GM19438 (cell line): ENCODE results near the gene RGPD4.
"Not testable (repeated sequence)": the region's sequence is repeated elsewhere in the genome, so short reads cannot be mapped to it uniquely, and the experiment has no call there.

ENCODE experiments used
- ATAC-seq: cut with Tn5 transposase; IDR thresholded peaks from one replicate; pipeline ENCODE4 v1.9.1; 2021; ENCODE audit warnings: low read depth; ENCODE audit not compliant: unreplicated experiment

Gene RGPD4

GRCh38 chr2:107826749-107827148, at the start of gene RGPD4:
Gene RGPD4, plus strand, starts transcription at chr2:107826892. Its CDS starts 122 bp downstream, at chr2:107827014.
- ATAC-seq = not testable (repeated sequence)

DNA sequence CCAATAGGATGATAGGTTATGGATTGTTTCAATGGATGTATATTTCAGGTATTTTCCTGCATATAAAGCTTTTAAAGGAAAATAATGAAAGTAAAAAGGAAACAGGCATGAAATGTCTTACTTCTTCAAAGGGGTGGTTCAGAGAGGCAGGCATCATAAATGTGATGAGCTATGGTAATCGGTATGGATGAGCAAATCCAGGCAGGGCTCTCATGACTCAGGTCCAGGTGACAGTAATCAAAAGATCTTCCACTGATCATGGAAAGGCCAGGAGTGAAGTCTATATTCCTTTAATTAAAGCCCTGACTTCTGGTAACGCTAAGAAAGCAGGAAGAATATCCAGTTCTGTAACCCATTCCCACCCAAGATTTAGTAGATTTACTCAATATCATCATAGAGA, 48.7 kb upstream of the RGPD4 start:
- no peak for ATAC-seq

DNA sequence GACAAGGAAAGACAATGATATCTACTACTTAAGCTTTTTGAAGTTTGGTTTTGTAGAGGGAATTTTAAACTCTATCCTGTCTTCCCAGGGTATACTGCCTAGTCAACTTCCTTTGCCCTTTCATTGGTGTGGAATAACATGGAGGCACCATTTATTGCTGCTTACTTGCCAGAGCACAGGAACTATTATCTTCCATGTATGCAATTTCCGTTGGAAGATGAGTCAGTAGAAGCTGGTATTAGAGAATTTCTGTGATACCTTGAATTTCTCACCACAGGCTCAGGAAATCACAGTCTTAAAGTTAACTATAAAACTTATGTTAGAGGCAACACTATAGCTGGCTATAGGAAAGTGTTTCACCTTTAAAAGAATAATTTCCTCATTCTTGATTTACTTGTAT, 40.9 kb upstream of the RGPD4 start:
- no peak for ATAC-seq

GRCh38 chr2:107790837-107791236, 35.9 kb upstream of the RGPD4 start:
- no peak for ATAC-seq

- no peak for ATAC-seq
Measured at GRCh38 chr2:107801498-107801897, 25.2 kb upstream of the RGPD4 start.

DNA sequence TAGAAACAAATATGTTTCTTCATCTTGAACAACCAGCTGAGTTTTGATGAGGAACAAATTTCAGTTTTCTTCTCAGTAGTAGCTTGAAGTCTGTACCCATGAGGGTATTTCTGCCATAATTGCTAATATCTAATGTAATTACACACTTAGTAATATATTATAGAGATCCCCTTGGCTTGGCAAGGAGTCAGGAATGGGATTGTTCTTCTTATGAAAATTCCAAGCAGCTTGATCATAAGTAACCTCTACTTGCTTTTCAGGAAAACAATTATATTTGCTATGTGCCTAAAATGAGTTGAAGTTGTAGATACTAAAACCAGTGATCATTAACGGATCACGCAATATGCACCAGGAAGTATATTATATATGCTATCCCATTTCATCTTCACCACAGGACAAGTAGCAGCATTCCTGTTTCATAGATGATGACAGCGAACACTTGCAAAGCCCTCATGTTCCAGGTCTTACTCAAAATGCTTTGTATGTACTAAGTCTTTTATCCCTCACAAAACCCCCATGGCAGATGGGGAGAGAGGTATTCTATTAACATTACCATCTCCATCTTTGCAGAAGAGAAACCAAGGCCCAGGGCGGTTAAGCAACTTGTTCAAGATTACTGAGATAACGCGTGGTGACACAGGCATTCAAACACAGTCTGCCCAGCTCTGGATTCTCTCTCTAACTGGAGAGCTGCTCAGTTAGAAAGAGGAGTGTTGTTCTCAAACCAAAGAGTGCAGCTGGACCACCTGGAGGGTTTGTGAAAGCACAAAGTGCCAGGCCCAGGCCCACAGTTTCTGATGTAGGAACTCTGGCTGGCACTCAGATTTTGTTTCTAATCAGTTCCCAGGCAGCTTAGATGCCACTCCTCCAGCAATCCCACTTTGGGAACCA, 21.8 kb upstream of the RGPD4 start:
- no peak for ATAC-seq

- ATAC-seq = no peak
Measured at GRCh38 chr2:107806901-107807300, 19.8 kb upstream of the RGPD4 start.

DNA sequence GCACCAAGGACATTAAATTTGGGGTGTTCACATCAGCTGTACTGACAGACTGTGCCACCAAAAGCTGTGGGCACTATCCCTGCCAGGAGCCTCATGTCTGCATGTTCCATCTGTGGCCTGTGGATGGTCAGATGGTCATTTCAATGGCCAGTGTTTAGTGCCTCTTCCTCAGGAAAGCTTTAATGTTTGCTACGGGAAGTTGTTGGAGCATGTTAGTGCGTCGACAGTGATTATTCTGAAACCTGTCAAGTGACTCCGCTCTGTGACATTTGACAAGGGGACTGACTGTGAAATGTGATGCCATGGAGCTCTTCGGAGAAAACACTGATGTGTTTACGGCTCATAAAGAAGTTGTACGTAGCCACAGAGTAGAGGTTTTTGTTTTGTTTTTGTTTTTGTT, 18.7 kb upstream of the RGPD4 start:
- ATAC-seq = no peak

DNA sequence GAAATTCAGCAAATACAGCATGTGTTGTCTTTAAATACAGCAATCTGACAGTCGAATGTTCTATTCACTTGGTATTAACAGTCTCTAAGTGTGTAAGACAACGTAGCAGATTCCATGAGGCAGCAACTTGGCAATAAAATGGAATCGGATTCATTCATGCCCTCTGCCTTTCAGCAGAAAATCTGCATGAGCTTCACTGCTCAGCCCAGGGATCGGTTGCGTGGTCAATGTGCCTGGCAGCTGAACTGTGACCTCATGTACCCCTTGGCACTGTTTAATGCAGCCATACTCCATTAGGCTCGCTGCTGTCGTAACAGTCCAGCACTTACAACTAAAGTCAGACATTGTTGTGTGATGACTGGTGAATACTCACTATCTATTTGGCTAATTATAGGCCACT, 17.7 kb upstream of the RGPD4 start:
- no peak for ATAC-seq

- no peak for ATAC-seq
Measured at GRCh38 chr2:107809835-107810234, 16.9 kb upstream of the RGPD4 start.

DNA sequence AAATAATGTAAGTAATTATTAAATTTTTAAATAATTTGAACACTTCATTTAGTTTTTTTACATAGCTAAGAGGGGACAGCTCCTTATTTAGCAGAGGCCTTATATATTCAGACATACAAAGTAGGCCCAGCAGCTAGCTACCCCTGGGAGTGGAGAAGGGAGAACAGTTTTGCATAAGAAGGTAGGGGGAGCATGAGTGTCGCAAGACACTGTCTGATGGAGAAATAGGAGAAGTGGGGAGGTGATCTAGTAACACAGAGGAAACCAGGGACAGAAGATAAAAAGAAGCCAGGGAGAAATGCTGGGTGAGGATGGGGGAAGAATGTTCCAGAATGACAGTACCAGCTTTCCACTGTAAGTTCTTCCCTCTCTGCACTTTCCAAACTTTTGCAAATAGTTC, 16.0 kb upstream of the RGPD4 start:
- ATAC-seq = no peak

DNA sequence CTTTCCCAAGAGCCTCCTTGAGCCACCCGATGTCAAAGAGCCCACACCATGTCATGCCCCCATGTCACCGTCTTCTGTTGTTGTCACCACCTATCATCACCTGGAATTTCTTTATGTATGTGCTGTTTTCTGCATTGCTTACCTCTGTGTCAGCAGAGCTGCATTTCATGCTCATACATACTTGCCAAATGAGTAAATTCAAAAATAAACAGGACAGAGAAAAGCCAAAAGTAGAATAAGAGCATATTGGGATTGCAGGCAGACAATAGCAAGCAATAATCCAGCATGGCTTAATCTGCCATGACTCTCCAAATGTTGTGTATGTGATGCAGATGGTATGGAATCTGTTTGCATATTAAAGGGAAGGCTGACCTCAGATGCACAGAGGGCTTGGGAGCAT, 15.3 kb upstream of the RGPD4 start:
- ATAC-seq = no peak

DNA sequence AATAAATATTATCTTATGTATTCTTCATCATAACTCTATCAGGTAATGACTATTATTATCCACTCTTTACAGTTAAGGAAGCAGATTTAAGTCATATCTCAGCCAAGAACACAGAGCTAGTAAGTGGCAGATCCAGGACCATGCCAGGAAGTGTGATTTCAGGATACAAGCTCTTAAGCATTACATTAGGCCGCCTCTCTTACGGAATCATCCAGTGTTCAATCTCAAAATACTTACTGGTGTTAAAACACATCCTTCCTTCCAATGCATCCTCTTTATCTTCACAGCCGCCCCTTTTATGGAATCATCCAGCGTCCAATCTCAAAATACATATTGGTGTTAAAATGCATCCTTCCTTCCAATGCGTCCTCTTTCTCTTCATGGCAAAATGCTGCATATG, 14.7 kb upstream of the RGPD4 start:
- no peak for ATAC-seq

DNA sequence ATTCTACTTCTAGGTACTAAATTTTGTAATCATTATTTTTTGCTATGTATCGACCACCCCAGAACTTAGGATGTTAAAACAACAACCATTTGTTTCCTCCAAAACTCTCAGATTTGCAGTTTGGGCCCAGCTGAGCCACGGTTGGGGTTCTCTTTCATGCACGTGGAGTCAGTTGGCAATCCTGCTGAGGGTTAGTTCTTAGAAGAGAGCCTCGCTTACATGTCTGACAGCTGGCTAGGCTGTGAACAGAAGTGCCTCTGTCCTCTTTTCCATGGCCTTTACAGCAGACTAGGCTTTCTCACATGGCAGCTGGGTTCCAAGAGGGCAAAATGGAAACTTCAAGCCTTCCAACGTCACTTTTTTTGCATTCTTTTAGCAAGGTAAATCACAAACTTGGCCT, 9.3 kb upstream of the RGPD4 start:
- ATAC-seq = no peak

DNA sequence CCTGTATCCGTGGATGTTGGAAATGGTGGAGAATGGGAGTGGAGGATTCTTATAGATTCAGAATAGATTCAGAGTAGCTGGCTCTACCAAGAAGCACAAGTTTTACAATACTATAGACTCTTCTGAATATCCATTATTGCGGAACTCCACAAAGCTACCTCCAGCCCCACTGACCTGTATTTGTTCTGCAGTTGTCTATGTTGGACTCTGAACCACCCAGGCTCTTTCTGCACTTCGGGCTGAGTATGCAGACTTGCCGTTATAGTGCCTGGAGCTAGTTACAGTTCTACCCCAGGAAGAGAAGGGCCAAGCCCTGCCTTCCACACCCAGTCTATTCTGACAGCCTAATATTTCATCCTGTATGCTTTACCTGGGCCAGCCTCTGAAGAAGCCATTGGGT, 4.4 kb upstream of the RGPD4 start:
- ATAC-seq = no peak

- ATAC-seq = no peak
Measured at GRCh38 chr2:107824451-107825205, 2.1 kb upstream of the RGPD4 start.

- no peak for ATAC-seq
Measured at GRCh38 chr2:107825206-107825563, 1.5 kb upstream of the RGPD4 start.

- ATAC-seq = not testable (repeated sequence)
Measured at GRCh38 chr2:107829514-107829913, 2.8 kb downstream of the RGPD4 start.

DNA sequence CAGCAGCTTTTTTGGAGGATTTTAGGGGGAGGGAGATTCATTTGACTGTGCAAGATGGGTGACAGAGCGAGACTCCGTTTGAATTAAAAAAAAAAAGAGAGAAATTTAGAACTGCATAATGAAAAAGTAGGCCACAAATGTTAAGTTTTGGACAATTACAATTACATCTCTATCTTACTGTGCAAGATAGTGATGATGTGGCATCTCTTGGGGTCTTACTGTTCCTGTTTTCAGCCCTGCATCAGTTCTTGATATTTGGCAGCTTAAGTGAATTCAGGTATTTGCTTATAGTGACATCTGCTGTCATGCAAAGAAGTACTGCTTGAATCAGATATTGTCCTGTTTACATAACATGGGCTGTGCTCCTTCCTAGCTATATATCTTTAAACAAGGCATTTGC, 6.5 kb downstream of the RGPD4 start:
- not testable (repeated sequence) for ATAC-seq

GRCh38 chr2:107833618-107834017, 6.9 kb downstream of the RGPD4 start:
- ATAC-seq = not testable (repeated sequence)

DNA sequence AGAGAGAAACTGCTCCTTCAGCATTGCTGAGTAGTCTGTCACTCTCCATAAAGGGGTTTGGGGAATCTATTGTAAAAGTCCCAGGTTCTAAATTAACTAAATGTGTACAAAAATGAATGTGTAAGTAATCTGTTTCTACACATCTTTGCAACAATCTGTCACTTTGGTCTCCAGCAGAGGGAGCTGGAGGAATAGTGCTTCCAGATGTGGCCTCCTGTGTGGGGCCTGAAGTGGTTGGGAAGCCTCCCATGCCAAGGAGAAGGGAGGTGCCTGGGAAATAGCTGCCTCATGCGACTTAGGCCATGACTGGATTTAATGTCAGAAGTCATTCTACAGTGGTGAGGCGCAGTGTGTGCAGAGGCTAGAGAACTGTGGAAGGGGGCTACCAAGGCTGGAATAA, 89.4 kb downstream of the RGPD4 start:
- not testable (repeated sequence) for ATAC-seq
